T-helper 2 cell (primary cell): ENCODE measurements around the gene RLN3.

Source experiments
- DNase-seq, 5 experiments: peaks; one replicate each; pipeline versions ENCODE4 v3.0.0 to v3.0.0-alpha.2; 2012 to 2022

The RLN3 gene

GRCh38 chr19:14055396-14055795 is 27.4 kb downstream of the RLN3 start:
- DNase-seq = no peak

- no peak for DNase-seq
Observed at GRCh38 chr19:14056069-14056666, 28.2 kb downstream of the RLN3 start.

DNA sequence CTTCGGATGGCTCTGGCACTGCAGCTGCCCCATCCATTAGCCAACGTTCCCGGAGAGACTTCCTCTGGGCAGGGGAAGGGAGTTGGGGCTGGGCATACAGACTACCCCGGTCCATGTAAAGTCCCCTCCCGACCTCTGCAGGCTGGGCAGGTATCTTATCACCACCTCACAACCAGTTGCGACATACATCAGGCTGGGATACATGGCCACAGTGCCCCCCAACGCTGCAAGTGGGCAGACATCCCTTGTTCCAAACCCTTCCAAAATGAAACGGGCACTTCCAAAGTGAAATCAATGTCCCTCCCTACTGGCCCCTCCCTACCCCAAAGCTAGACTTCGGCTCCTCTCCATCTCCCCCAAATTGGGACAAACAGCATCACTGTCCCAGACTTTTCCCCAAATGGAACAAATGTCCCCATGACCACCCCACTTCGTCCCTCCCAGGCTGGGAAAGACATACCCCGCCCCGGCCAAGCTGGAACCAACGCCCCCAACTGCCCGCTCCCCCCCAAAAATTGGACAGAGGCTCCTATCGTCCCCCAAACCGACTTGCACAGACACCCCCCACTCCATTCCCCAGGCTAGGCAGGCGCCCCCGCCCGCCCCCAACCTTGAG is 28.9 kb downstream of the RLN3 start:
- DNase-seq = no peak

GRCh38 chr19:14058182-14059092 is 30.5 kb downstream of the RLN3 start:
- no peak for DNase-seq

DNA sequence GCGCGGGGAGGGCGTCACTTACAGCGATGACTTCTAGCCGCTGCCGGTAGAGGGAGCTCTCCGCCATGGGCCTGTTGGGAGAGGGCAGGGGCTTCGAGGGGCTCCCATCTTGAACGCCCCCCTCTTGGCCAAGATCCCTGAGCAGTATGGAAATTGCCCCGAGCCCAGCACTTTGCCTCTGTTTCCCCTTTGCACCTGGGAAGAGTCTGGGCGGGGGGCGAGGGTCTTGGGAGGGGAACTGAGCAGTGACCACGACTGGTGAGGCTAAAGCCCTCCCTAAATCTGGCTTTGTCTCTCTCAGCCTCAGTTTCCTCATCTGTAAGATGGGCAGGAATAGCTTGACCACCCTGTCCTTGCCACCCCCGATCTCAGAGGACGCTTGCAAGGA is 31.1 kb downstream of the RLN3 start:
- peak in 2 of 5 experiments; percentile 42 to 43 for DNase-seq

DNA sequence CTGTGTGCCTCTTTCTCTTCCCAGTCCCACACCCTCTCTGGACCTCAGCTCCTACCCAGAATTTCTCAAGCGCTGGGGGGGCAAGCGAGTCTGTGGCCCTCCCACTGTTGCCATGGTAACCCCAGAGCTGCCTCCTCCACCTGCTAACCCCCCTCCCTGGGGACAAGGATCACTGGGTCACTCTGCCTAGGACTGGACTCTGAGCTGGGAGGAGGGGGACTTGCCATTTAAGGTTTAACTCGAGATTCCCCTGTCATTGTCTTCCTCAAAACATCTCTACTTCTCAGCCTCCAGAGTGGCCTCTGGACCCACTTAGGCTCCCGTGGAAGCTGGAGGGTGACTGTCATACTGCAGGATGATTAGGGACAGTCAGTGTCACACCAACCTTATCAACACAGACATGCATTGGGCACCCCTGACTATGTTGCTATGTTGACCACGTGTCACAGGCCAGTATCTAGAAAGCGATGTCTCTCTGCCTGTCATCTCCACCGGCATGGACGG is 31.8 kb downstream of the RLN3 start:
- no peak for DNase-seq

DNA sequence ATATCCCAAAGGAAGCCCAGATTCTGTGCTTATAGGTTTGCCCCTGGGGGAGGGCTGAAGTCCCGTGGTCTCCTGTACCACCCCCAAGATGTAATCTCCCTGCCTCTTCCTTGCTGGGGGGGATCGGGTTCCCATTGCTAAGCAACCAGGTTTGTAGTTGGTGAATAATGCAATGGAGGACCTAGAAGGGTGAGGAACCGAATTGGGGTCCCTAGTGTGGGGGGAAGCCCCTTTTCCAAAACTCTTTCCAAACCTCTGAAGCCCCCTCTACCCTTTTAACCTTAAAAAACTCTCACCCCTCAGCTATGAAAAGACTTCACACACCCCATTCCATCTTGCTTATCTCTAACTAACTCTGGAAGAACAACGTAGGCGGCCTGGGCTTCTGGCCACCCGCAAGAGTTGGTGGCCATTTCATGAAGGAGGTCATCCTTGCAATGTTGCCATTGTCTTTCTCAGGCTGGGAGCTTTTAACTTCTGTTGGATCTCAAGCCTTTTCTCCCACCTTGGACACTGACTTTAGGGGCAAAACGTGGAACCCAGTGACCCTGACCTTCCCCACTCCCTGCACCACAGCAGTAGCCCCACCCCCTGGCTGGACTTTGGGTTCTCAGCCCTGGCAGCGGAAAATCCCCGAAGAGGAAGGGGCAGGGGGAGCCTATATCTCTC is 33.3 kb downstream of the RLN3 start:
- DNase-seq = no peak

- DNase-seq = no peak
Observed at GRCh38 chr19:14061751-14062557, 34.0 kb downstream of the RLN3 start, which contains the start of gene PALM3. TSS of gene PALM3 (minus strand) at chr19:14062076. CDS start at chr19:14061980, 96 bp downstream.

- no peak for DNase-seq
Observed at GRCh38 chr19:14062558-14062855, 34.6 kb downstream of the RLN3 start.

- no peak for DNase-seq
Observed at GRCh38 chr19:14063105-14063504, 35.2 kb downstream of the RLN3 start.

GRCh38 chr19:14066134-14066533 is 38.2 kb downstream of the RLN3 start:
- no peak for DNase-seq

DNA sequence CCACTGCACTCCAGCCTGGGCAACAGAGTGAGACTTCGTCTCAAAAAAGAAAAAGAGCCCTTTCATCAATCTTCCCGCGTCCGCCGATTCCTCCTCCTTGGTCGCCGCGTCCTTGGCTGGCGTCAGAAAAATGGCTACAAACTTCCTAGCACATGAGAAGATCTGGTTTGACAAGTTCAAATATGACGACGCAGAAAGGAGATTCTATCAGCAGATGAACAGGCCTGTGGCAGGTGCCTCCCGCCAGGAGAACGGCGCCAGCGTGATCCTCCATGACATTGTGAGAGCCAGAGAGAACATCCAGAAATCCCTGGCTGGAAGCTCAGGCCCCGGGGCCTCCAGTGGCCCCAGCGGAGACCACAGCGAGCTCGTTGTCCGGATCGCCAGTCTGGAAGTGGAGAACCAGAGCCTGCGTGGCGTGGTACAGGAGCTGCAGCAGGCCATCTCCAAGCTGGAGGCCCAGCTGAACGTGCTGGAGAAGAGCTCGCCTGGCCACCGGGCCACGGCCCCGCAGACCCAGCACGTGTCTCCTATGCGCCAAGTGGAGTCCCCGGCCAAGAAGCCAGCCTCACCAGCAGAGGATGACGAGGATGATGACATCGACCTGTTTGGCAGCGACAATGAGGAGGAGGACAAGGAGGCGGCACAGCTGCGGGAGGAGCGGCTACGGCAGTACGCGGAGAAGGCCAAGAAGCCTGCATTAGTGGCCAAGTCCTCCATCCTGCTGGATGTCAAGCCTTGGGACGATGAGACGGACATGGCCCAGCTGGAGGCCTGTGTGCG is 42.5 kb downstream of the RLN3 start:
- DNase-seq = no peak

- DNase-seq = peak in 1 of 5 experiments; percentile 48
Observed at GRCh38 chr19:14072535-14073260, 44.8 kb downstream of the RLN3 start, which contains the start of gene MISP3. TSS of gene MISP3 (plus strand) at chr19:14072786. CDS start at chr19:14073310, 524 bp downstream.

- DNase-seq = peak; percentile 58 to 90 (median 68)
Observed at GRCh38 chr19:14073261-14073924, 45.4 kb downstream of the RLN3 start.

- peak in 1 of 5 experiments; percentile 23 for DNase-seq
Observed at GRCh38 chr19:14073925-14074838, 46.2 kb downstream of the RLN3 start.

DNA sequence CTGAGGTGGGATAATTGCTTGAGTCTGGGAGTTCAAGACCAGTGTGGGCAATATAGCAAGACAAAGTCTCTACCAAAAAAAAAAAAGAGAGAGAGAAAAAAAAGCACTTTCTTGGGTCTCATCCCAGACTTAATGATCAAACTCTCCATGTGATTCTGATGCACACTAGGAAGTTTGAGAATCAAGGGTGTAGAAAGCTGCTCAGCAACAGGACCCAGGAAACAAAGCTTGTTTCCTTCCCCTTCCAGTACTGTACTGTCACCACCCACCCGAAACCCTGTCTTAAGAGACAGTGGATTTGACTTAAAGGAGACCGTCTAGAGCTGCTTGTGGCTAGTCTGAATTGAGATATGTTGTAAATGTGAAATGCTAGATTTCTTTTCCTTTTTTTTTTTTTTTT is 50.5 kb downstream of the RLN3 start:
- DNase-seq = no peak
